H7 (cell line): Measurements from ENCODE around the gene ANO2. TPM values are rescaled to one million over a fixed set of nuclear protein-coding genes. Genes with fewer than 3 reads are reported as not detected.

Source experiments
- DNase-seq: peaks from one replicate; pipeline ENCODE4 v3.0.0; 2012
- H3K27me3 ChIP-seq: 2 replicates; pipeline ENCODE4 v1.6.0; 2011; ENCODE audit warnings: mild to moderate bottlenecking, low read length; ENCODE audit not compliant: control insufficient read depth, insufficient read depth
- H3K36me3 ChIP-seq: replicated peaks from 2 replicates; pipeline ENCODE4 v1.5.1; 2011; ENCODE audit warnings: low read length; ENCODE audit not compliant: control insufficient read depth, insufficient read depth
- H3K4me3 ChIP-seq: 2 replicates; pipeline ENCODE4 v1.5.1; 2011; ENCODE audit warnings: low read depth, mild to moderate bottlenecking, control low read depth, low read length, moderate library complexity; ENCODE audit not compliant: insufficient read depth
- total RNA-seq: library from RNA; depleted of rRNA; stranded (reverse); fragments of >200 nt; shearing (Covaris generic); gene quantifications from 2 replicates; pipeline ENCODE4 v1.2.3, GENCODE V29; 2014; rRNA removed

ANO2 gene
- total RNA-seq, result 0.76 and 2.1 TPM in 2 replicates

- H3K36me3 ChIP-seq, result no peaks in the 10 kb centered on the region
- peaks cover 28% of the 10 kb centered on the region for H3K27me3 ChIP-seq
- DNase-seq, result peak; percentile 89
- peak within 1 kb of the TSS; percentile 69 for H3K4me3 ChIP-seq
These were observed at the start of gene ANO2 for GRCh38 chr12:5945071-5946008. Gene ANO2, minus strand, starts transcription at chr12:5945259. Its CDS starts 42 bp downstream, at chr12:5945217.

- no peak for DNase-seq
- Histone ChIP-seq H3K4me3 (no peak overlapping the region), H3K36me3 (no peaks in the 10 kb centered on the region), H3K27me3 (no peaks in the 10 kb centered on the region)
These were observed 44.6 kb upstream of the ANO2 start for GRCh38 chr12:5989621-5990020.

DNA sequence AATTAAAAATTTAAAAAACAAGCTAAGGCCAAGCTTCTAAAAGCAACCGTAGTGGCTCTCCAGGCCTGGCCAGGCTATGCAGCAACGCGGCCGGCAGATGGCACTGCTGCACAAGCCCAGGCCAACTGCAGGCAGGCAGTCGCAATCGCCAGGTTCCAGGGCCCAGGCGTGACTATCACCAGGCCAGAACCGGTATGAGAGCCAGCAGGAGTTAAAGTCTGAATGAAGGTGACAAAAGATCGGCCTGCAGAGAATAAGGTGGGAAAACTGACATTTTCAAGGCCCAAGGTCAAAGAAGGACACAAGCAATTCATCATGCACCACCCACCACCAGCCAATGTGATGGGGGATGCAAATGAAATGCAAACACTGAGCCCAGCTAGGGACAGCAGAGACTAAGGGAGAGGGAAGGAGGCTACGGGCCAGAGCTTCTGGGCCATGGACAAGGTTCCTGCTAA, 43.6 kb upstream of the ANO2 start:
- DNase-seq, result peak; percentile 89
- Histone ChIP-seq H3K36me3 (no peaks in the 10 kb centered on the region), H3K27me3 (no peaks in the 10 kb centered on the region), H3K4me3 (no peak overlapping the region)

- no peaks in the 10 kb centered on the region for H3K27me3 ChIP-seq
- DNase-seq, result peak; percentile 68
- no peak overlapping the region for H3K4me3 ChIP-seq
- no peaks in the 10 kb centered on the region for H3K36me3 ChIP-seq
These were observed 43.0 kb upstream of the ANO2 start for GRCh38 chr12:5988088-5988487.

DNA sequence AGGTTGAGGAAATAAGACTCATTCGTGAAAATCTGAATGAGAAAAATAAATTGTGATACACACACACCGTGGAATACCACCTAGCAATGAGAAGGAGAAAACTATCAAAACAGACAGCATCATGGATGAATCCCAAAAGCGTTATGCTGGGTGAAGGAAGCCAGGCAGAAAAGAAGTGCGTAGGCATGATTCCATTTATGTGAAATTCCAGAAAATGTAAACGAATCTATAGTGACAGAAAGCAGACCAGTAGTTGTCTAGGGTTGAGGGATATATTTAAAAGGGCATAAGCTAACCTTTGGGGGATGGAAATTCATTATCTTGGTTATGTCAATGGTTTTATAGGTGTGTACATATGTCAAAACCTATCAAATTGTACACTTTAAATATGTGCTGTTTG, 42.5 kb upstream of the ANO2 start:
- Histone ChIP-seq H3K27me3 (no peaks in the 10 kb centered on the region), H3K4me3 (no peak overlapping the region), H3K36me3 (no peaks in the 10 kb centered on the region)
- DNase-seq, result no peak

DNA sequence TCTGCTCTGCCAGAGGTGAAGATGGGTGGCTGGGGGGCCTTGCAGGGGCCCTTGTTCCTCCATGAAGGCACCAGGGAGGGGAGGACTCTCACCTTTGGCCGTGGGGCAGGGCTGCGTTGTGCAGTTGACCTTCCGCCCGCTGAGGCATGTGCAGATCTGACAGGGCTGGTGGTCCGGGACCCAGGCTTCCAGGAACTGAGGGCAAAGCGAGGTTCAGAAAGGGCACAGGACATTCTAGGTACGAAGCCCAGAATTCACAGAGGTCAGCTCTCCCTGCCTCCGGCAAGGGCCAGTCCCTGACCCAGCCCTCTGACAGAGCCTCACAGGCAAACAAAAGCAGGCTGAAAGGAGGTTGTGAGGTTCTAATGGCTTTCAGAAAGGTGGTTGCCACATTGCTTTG, 40.4 kb upstream of the ANO2 start:
- Histone ChIP-seq H3K36me3 (no peaks in the 10 kb centered on the region), H3K4me3 (no peak overlapping the region), H3K27me3 (no peaks in the 10 kb centered on the region)
- DNase-seq, result no peak

DNA sequence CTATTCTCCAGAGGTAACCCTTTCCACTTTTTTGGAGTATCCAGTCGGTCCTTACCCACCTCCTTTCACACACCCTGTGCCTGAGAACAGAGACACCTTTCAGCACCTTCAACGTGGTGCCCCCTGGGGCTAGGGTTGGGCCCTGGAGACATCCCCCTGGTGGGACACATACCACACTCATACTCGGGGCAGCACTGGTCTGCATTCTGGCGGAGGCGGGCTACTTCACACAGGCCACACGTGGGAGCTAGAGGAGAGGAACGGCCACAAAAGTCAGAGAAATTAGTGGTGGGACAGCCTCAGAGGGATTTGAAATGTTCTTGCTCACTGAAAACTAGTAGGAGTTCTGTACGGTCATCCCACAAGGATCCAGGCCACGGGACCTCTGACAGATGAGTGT, 39.8 kb upstream of the ANO2 start:
- DNase-seq, result no peak
- Histone ChIP-seq H3K4me3 (no peak overlapping the region), H3K36me3 (no peaks in the 10 kb centered on the region), H3K27me3 (no peaks in the 10 kb centered on the region)

DNA sequence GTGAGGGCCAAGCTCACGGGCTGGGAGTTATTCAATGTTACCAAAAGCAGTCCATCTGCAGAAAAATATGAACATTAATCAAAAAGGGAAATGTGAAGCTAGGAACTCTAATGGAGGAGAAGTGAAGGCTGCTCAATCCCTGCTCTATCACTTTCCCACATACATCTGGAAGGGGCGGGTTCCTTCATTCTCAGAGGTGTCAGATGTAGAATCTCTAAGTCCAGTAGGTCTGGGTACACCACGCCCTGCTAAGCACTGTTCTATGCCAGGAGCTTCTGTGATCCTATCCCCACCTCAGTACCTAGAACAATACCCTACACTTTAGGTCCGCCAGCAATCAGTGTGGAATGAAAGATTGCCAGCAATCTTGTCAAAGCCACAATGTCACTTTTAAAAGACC, 37.0 kb upstream of the ANO2 start:
- Histone ChIP-seq H3K4me3 (no peak overlapping the region), H3K36me3 (no peaks in the 10 kb centered on the region), H3K27me3 (no peaks in the 10 kb centered on the region)
- DNase-seq, result no peak

GRCh38 chr12:5977556-5977955, 32.5 kb upstream of the ANO2 start:
- Histone ChIP-seq H3K36me3 (no peaks in the 10 kb centered on the region), H3K4me3 (no peak overlapping the region), H3K27me3 (no peaks in the 10 kb centered on the region)
- DNase-seq, result no peak

GRCh38 chr12:5976711-5977110, 31.7 kb upstream of the ANO2 start:
- H3K4me3 ChIP-seq, result no peak overlapping the region
- H3K36me3 ChIP-seq, result no peaks in the 10 kb centered on the region
- H3K27me3 ChIP-seq, result no peaks in the 10 kb centered on the region
- no peak for DNase-seq

DNA sequence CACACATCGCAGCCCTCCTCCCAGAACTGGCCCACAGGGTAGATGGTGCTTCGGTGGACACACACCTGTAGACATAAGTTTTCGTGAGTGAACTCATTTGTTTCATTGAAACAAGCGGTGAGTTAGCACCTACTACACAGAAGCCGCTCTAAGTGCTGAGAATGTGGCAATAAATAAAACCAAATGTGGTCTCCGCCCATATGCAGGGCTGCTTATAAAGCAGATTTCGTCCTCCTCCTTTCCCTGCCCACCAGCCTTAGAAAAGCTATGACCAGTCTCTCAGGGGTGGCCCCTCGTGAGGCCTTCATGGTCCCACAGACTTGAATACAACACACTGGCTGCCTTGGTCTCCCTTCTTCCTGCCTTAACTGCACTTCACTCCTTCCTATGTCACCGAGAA, 31.1 kb upstream of the ANO2 start:
- no peak overlapping the region for H3K4me3 ChIP-seq
- no peak for DNase-seq
- H3K27me3 ChIP-seq, result no peaks in the 10 kb centered on the region
- H3K36me3 ChIP-seq, result no peaks in the 10 kb centered on the region

GRCh38 chr12:5973461-5974115, 28.5 kb upstream of the ANO2 start:
- Histone ChIP-seq H3K4me3 (no peak overlapping the region), H3K27me3 (no peaks in the 10 kb centered on the region), H3K36me3 (no peaks in the 10 kb centered on the region)
- no peak for DNase-seq

DNA sequence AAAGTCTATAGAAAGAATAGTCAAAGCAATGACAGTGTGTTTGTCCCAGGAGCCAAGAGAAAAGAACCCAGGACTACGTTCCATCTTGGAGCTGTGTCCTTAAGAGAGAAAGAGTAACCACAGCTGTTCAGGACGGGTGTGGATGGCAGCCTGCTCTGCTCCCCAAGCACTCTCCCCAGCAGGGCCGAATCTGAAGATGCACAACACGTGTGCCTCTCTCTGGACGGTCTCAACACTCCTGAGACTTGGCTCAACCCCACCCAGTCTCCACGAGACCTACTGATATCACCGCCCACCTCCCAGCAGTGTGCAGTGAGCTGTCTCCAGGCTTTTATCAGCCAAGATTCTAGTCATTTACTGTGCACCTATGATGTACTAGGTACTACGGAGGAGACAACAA, 27.3 kb upstream of the ANO2 start:
- DNase-seq, result no peak
- Histone ChIP-seq H3K4me3 (no peak overlapping the region), H3K36me3 (no peaks in the 10 kb centered on the region), H3K27me3 (no peaks in the 10 kb centered on the region)

- no peak for DNase-seq
- no peaks in the 10 kb centered on the region for H3K27me3 ChIP-seq
- H3K36me3 ChIP-seq, result no peaks in the 10 kb centered on the region
- H3K4me3 ChIP-seq, result no peak overlapping the region
These were observed 26.3 kb upstream of the ANO2 start for GRCh38 chr12:5971194-5971850.
